MM.1S (cell line): Measurements from ENCODE around the gene SPRED2.

Experiments used
- CTCF ChIP-seq: fragments of 300-600 bp; sonication (generic); IDR thresholded peaks from 2 replicates; pipeline ENCODE4 v1.5.1; 2016; ENCODE audit warnings: antibody characterized with exemption, low read length, mixed read lengths
- EZH2 ChIP-seq: fragments of 300-600 bp; sonication (generic); optimal IDR thresholded peaks from 2 replicates; pipeline ENCODE3; 2017; ENCODE audit warnings: low read depth, mild to moderate bottlenecking, antibody characterized with exemption, low read length, mixed read lengths
- EZH2phosphoT487 ChIP-seq: fragments of 300-600 bp; sonication (generic); IDR thresholded peaks from 2 replicates; pipeline ENCODE4 v1.6.1; 2018; ENCODE audit warnings: antibody characterized with exemption, low read length

GRCh38 chr2:65438137-65438899 lies 5.9 kb upstream of the SPRED2 start:
- TF ChIP-seq EZH2phosphoT487 (no peak), CTCF (no peak), EZH2 (no peak)
